ENCODE data around the gene TPCN2. TPM values are rescaled to one million over a fixed set of nuclear protein-coding genes. Genes with fewer than 3 reads are reported as not detected.

Gene TPCN2
- total and polyA plus RNA-seq, 4 donors = 6.4 to 20.8 (median 12.1) TPM

- TF ChIP-seq RAD21 (IDR thresholded peaks at IDR 0.05) = peak in 1 of 2 donors; percentile 9
- peak in 1 of 2 donors; percentile 25 for TF ChIP-seq RXRA (IDR thresholded peaks at IDR 0.05)
- TF ChIP-seq JUND (IDR thresholded peaks at IDR 0.05) = peak; percentile 22 to 78
- no peak for TF ChIP-seq SP1 (IDR thresholded peaks at IDR 0.05)
- Histone ChIP-seq H3K27ac (ENCODE audit: low read depth in 1 of 2, low read length in 2 of 2) (peak overlapping the region; percentile 70 to 90), H3K27me3 (ENCODE audit: control insufficient read depth in 4 of 4, insufficient read depth in 4 of 4, low read length in 3 of 4) (no peaks in the 10 kb centered on the region), H3K9me3 (ENCODE audit: control insufficient read depth in 4 of 4, low read length in 3 of 4) (no peaks in the 10 kb centered on the region), H3K4me1 (ENCODE audit: control insufficient read depth in 4 of 4, insufficient read depth in 4 of 4, low read length in 3 of 4) (peaks cover 29 to 59% (median 45%) of the 10 kb centered on the region in 4 donors), H3K4me3 (ENCODE audit: low read depth in 1 of 3, low read length in 3 of 3) (peak overlapping the region in 1 of 3 donors; percentile 6), H3K9ac (ENCODE audit: low read depth in 1 of 2, low read length in 2 of 2) (peak overlapping the region in 1 of 2 donors; percentile 75), H3K36me3 (ENCODE audit: control insufficient read depth in 4 of 4, insufficient read depth in 3 of 4, low read depth in 1 of 4, low read length in 3 of 4) (no peaks in the 10 kb centered on the region)
- DNase-seq (ENCODE audit: low spot score) = no peak
- 37% methylated on average over 17 of the region's 17 CpGs for WGBS
These were observed 39.8 kb upstream of the TPCN2 start for GRCh38 chr11:69008737-69009440.

- no peaks in the 10 kb centered on the region for H3K27me3 ChIP-seq (ENCODE audit: control insufficient read depth in 4 of 4, insufficient read depth in 4 of 4, low read length in 3 of 4)
- H3K27ac ChIP-seq (ENCODE audit: low read depth in 1 of 2, low read length in 2 of 2) = peak overlapping the region; percentile 70 to 90
- no peak for DNase-seq (ENCODE audit: low spot score)
- H3K4me3 ChIP-seq (ENCODE audit: low read depth in 1 of 3, low read length in 3 of 3) = no peak overlapping the region
- H3K9ac ChIP-seq (ENCODE audit: low read depth in 1 of 2, low read length in 2 of 2) = no peak overlapping the region
- no peaks in the 10 kb centered on the region for H3K36me3 ChIP-seq (ENCODE audit: control insufficient read depth in 4 of 4, insufficient read depth in 3 of 4, low read depth in 1 of 4, low read length in 3 of 4)
- WGBS = 71% methylated on average over 16 of the region's 16 CpGs
- H3K9me3 ChIP-seq (ENCODE audit: control insufficient read depth in 4 of 4, low read length in 3 of 4) = no peaks in the 10 kb centered on the region
- H3K4me1 ChIP-seq (ENCODE audit: control insufficient read depth in 4 of 4, insufficient read depth in 4 of 4, low read length in 3 of 4) = peaks cover 27 to 59% (median 45%) of the 10 kb centered on the region in 4 donors
- TF ChIP-seq SP1 (IDR thresholded peaks at IDR 0.05) (no peak), HNF4A (conservative IDR thresholded peaks at IDR 0.05) (no peak), NR2F2 (IDR thresholded peaks at IDR 0.05) (no peak), FOXA1 (IDR thresholded peaks at IDR 0.05) (no peak), RXRA (IDR thresholded peaks at IDR 0.05) (no peak), HNF4G (IDR thresholded peaks at IDR 0.05) (no peak), TAF1 (conservative IDR thresholded peaks at IDR 0.05) (no peak)
- TF ChIP-seq, protein P1, sequence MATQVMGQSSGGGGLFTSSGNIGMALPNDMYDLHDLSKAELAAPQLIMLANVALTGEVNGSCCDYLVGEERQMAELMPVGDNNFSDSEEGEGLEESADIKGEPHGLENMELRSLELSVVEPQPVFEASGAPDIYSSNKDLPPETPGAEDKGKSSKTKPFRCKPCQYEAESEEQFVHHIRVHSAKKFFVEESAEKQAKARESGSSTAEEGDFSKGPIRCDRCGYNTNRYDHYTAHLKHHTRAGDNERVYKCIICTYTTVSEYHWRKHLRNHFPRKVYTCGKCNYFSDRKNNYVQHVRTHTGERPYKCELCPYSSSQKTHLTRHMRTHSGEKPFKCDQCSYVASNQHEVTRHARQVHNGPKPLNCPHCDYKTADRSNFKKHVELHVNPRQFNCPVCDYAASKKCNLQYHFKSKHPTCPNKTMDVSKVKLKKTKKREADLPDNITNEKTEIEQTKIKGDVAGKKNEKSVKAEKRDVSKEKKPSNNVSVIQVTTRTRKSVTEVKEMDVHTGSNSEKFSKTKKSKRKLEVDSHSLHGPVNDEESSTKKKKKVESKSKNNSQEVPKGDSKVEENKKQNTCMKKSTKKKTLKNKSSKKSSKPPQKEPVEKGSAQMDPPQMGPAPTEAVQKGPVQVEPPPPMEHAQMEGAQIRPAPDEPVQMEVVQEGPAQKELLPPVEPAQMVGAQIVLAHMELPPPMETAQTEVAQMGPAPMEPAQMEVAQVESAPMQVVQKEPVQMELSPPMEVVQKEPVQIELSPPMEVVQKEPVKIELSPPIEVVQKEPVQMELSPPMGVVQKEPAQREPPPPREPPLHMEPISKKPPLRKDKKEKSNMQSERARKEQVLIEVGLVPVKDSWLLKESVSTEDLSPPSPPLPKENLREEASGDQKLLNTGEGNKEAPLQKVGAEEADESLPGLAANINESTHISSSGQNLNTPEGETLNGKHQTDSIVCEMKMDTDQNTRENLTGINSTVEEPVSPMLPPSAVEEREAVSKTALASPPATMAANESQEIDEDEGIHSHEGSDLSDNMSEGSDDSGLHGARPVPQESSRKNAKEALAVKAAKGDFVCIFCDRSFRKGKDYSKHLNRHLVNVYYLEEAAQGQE (IDR thresholded peaks at IDR 0.05) = no peak
- TF ChIP-seq, protein P2, sequence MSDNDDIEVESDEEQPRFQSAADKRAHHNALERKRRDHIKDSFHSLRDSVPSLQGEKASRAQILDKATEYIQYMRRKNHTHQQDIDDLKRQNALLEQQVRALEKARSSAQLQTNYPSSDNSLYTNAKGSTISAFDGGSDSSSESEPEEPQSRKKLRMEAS (IDR thresholded peaks at IDR 0.05) = no peak
- TF ChIP-seq, protein P3, sequence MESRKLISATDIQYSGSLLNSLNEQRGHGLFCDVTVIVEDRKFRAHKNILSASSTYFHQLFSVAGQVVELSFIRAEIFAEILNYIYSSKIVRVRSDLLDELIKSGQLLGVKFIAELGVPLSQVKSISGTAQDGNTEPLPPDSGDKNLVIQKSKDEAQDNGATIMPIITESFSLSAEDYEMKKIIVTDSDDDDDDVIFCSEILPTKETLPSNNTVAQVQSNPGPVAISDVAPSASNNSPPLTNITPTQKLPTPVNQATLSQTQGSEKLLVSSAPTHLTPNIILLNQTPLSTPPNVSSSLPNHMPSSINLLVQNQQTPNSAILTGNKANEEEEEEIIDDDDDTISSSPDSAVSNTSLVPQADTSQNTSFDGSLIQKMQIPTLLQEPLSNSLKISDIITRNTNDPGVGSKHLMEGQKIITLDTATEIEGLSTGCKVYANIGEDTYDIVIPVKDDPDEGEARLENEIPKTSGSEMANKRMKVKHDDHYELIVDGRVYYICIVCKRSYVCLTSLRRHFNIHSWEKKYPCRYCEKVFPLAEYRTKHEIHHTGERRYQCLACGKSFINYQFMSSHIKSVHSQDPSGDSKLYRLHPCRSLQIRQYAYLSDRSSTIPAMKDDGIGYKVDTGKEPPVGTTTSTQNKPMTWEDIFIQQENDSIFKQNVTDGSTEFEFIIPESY (IDR thresholded peaks at IDR 0.05) = no peak
- TF ChIP-seq, protein P4, sequence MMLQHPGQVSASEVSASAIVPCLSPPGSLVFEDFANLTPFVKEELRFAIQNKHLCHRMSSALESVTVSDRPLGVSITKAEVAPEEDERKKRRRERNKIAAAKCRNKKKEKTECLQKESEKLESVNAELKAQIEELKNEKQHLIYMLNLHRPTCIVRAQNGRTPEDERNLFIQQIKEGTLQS (IDR thresholded peaks at IDR 0.05) = no peak
These were observed 39.1 kb upstream of the TPCN2 start for GRCh38 chr11:69009441-69010211.
